ENCODE data around the gene AFDN. TPM values are rescaled to one million over a fixed set of nuclear protein-coding genes. Genes with fewer than 3 reads are reported as not detected.

The AFDN gene
- total RNA-seq, 3 donors from 2014 or later (not counting 1 experiment from before 2014, with no cell fraction given): 6.3 to 9.3 (median 7.9) TPM

- H3K4me1 Mint-ChIP-seq: no peaks in the 10 kb centered on the region
- H3K9me3 ChIP-seq (ENCODE audit: control insufficient read depth, insufficient read depth, low read length): no peaks in the 10 kb centered on the region
- H3K27me3 Mint-ChIP-seq (ENCODE audit: low read depth in 2 of 2): no peaks in the 10 kb centered on the region
- H3K4me3 Mint-ChIP-seq: no peak overlapping the region
- H3K36me3 Mint-ChIP-seq: no peaks in the 10 kb centered on the region
- intact Hi-C loops (cut with micrococcal nuclease): no loop called here
- no peak overlapping the region for H3K4me3 ChIP-seq (ENCODE audit: low read length)
- H3K27ac Mint-ChIP-seq: no peak overlapping the region
- no peaks in the 10 kb centered on the region for H3K9me3 Mint-ChIP-seq
- TF ChIP-seq, protein P1, sequence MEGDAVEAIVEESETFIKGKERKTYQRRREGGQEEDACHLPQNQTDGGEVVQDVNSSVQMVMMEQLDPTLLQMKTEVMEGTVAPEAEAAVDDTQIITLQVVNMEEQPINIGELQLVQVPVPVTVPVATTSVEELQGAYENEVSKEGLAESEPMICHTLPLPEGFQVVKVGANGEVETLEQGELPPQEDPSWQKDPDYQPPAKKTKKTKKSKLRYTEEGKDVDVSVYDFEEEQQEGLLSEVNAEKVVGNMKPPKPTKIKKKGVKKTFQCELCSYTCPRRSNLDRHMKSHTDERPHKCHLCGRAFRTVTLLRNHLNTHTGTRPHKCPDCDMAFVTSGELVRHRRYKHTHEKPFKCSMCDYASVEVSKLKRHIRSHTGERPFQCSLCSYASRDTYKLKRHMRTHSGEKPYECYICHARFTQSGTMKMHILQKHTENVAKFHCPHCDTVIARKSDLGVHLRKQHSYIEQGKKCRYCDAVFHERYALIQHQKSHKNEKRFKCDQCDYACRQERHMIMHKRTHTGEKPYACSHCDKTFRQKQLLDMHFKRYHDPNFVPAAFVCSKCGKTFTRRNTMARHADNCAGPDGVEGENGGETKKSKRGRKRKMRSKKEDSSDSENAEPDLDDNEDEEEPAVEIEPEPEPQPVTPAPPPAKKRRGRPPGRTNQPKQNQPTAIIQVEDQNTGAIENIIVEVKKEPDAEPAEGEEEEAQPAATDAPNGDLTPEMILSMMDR (IDR thresholded peaks at IDR 0.05): no peak
- DNase-seq (no peak), ATAC-seq (no peak)
- H3K27me3 ChIP-seq (ENCODE audit: control insufficient read depth, insufficient read depth, low read length): no peaks in the 10 kb centered on the region
- 77% methylated on average over 3 of the region's 3 CpGs for WGBS (ENCODE audit: insufficient coverage)
- H3K27ac ChIP-seq (ENCODE audit: low read length): no peak overlapping the region
- no peaks in the 10 kb centered on the region for H3K4me1 ChIP-seq (ENCODE audit: control insufficient read depth, insufficient read depth, low read length)
- no peaks in the 10 kb centered on the region for H3K36me3 ChIP-seq (ENCODE audit: control insufficient read depth, insufficient read depth, low read length)
Observed at GRCh38 chr6:167870321-167870720, 43.6 kb downstream of the AFDN start.

GRCh38 chr6:167872538-167873210, 46.0 kb downstream of the AFDN start:
- no peaks in the 10 kb centered on the region for H3K4me1 ChIP-seq (ENCODE audit: control insufficient read depth, insufficient read depth, low read length)
- intact Hi-C loops (cut with micrococcal nuclease): no loop called here
- no peak for DNase-seq
- 100% methylated on average over 1 of the region's 2 CpGs for WGBS (ENCODE audit: insufficient coverage)
- TF ChIP-seq, protein P1 (IDR thresholded peaks at IDR 0.05): no peak
- H3K27ac Mint-ChIP-seq: no peak overlapping the region
- H3K36me3 ChIP-seq (ENCODE audit: control insufficient read depth, insufficient read depth, low read length): no peaks in the 10 kb centered on the region
- no peaks in the 10 kb centered on the region for H3K4me1 Mint-ChIP-seq
- no peak overlapping the region for H3K4me3 Mint-ChIP-seq
- no peak overlapping the region for H3K4me3 ChIP-seq (ENCODE audit: low read length)
- H3K36me3 Mint-ChIP-seq: no peaks in the 10 kb centered on the region
- H3K9me3 ChIP-seq (ENCODE audit: control insufficient read depth, insufficient read depth, low read length): no peaks in the 10 kb centered on the region
- peaks cover 0 to 4% of the 10 kb centered on the region in 2 donors for H3K27me3 Mint-ChIP-seq (ENCODE audit: low read depth in 2 of 2)
- H3K9me3 Mint-ChIP-seq: no peaks in the 10 kb centered on the region
- no peak overlapping the region for H3K27ac ChIP-seq (ENCODE audit: low read length)
- no peak for ATAC-seq
- H3K27me3 ChIP-seq (ENCODE audit: control insufficient read depth, insufficient read depth, low read length): no peaks in the 10 kb centered on the region

DNA sequence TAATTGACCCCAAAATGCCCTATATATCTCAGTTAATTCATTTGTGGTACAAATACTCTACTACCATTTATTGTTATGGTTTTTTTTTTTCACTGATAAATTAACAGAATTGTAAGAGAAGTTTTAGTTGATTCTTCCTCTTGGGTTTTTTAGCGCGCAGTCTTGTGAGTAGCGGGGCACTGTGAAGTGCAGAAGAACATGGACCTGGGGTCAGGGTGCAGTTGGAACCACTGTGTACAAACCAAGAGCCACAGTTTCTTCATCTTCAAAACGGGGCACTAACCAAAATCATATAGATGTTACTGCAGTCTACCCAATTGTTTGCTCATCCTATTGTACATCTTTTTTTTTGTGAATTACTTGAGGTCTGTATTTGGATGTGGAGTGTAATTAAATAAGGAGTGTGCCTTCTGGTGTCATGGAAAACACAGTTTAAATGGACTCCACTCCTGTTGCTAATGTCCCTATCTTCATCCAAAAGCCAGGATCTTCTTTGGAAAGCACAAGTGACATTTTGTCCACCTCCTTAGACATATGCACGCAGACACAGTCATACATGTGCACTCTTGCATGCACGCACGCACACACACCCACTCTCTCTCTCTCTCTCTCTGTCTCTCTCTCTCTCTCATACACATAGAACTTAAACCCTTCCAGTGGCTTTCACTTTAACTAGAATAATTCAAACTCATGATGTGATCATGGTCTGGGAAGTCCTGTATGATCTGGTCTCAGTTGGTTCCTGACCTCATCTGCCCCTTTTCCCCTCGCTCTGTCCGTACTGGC, 51.5 kb downstream of the AFDN start:
- H3K27ac Mint-ChIP-seq: no peak overlapping the region
- DNase-seq (no peak), ATAC-seq (no peak)
- Histone ChIP-seq H3K27ac (ENCODE audit: low read length) (no peak overlapping the region), H3K4me1 (ENCODE audit: control insufficient read depth, insufficient read depth, low read length) (no peaks in the 10 kb centered on the region), H3K9me3 (ENCODE audit: control insufficient read depth, insufficient read depth, low read length) (no peaks in the 10 kb centered on the region), H3K27me3 (ENCODE audit: control insufficient read depth, insufficient read depth, low read length) (no peaks in the 10 kb centered on the region), H3K36me3 (ENCODE audit: control insufficient read depth, insufficient read depth, low read length) (no peaks in the 10 kb centered on the region), H3K4me3 (ENCODE audit: low read length) (no peak overlapping the region)
- H3K9me3 Mint-ChIP-seq: no peaks in the 10 kb centered on the region
- H3K27me3 Mint-ChIP-seq (ENCODE audit: low read depth in 2 of 2): peaks cover 12% of the 10 kb centered on the region in 2 donors
- TF ChIP-seq, protein P1 (IDR thresholded peaks at IDR 0.05): no peak
- WGBS (ENCODE audit: insufficient coverage): 98% methylated on average over 9 of the region's 9 CpGs
- H3K36me3 Mint-ChIP-seq: no peaks in the 10 kb centered on the region
- intact Hi-C loops (cut with micrococcal nuclease): no loop called here
- H3K4me3 Mint-ChIP-seq: no peak overlapping the region
- H3K4me1 Mint-ChIP-seq: no peaks in the 10 kb centered on the region

Data from natural killer cell (primary cell).